SK-N-SH treated with all-trans-retinoic acid at 6 μM for 48 hours (cell line): ENCODE results near the gene CARD9.

ENCODE experiments used
- ATAC-seq: fragments of 200-7000 bp; cut with Tn5 transposase; 3 replicates; pipeline ENCODE4 v1.9.1; 2020; ENCODE audit warnings: mild to moderate bottlenecking, moderate library complexity
- ARNTL ChIP-seq: fragments of 450-650 bp; formaldehyde crosslinking; IDR thresholded peaks from 2 replicates; pipeline ENCODE4 v1.5.0; 2020; ENCODE audit warnings: low read depth, mild to moderate bottlenecking, moderate library complexity, borderline replicate concordance
- CSDC2 ChIP-seq: fragments of 250-450 bp; sonication (Bioruptor Pico); IDR thresholded peaks from 2 replicates; pipeline ENCODE4 v1.5.0; 2020; ENCODE audit warnings: mild to moderate bottlenecking, moderate library complexity
- ESRRG ChIP-seq: fragments of 250-450 bp; sonication (Bioruptor Pico); IDR thresholded peaks from 2 replicates; pipeline ENCODE4 v1.6.1; 2021; ENCODE audit warnings: mild to moderate bottlenecking
- GLIS3 ChIP-seq: fragments of 250-450 bp; sonication (Bioruptor Pico); IDR thresholded peaks from 2 replicates; pipeline ENCODE4 v1.5.0; 2020; ENCODE audit warnings: mild to moderate bottlenecking, moderate library complexity
- ISL1 ChIP-seq: fragments of 250-450 bp; sonication (Bioruptor Pico); IDR thresholded peaks from 2 replicates; pipeline ENCODE4 v2.1.2; 2022; ENCODE audit warnings: mild to moderate bottlenecking, moderate library complexity
- OSR1 ChIP-seq: fragments of 250-450 bp; sonication (Bioruptor Pico); IDR thresholded peaks from 2 replicates; pipeline ENCODE4 v1.8.0; 2022; ENCODE audit warnings: moderate library complexity, mild to moderate bottlenecking, inconsistent platforms
- PATZ1 ChIP-seq: fragments of 250-450 bp; sonication (Bioruptor Pico); IDR thresholded peaks from 2 replicates; pipeline ENCODE4 v1.8.0; 2020; ENCODE audit warnings: mild to moderate bottlenecking, moderate library complexity, borderline replicate concordance
- POU6F1 ChIP-seq: fragments of 250-450 bp; sonication (Bioruptor Pico); IDR thresholded peaks from 2 replicates; pipeline ENCODE4 v1.8.0; 2021; ENCODE audit warnings: low read depth, mild to moderate bottlenecking, moderate library complexity, borderline replicate concordance
- PPARA ChIP-seq: fragments of 250-450 bp; sonication (Bioruptor Pico); IDR thresholded peaks from 2 replicates; pipeline ENCODE4 v1.5.0; 2020; ENCODE audit warnings: mild to moderate bottlenecking, borderline replicate concordance
- RARB ChIP-seq: fragments of 250-450 bp; sonication (Bioruptor Pico); IDR thresholded peaks from 2 replicates; pipeline ENCODE4 v1.8.0; 2021; ENCODE audit warnings: mild to moderate bottlenecking, moderate library complexity
- SNAI2 ChIP-seq: fragments of 250-450 bp; sonication (Bioruptor Pico); IDR thresholded peaks from 2 replicates; pipeline ENCODE4 v1.5.0; 2020; ENCODE audit warnings: mild to moderate bottlenecking, moderate library complexity
- TCF4 ChIP-seq: fragments of 250-450 bp; sonication (Bioruptor Pico); IDR thresholded peaks from 2 replicates; pipeline ENCODE4 v1.8.0; 2021; ENCODE audit warnings: mild to moderate bottlenecking, moderate library complexity, borderline replicate concordance
- TOX ChIP-seq: fragments of 250-450 bp; sonication (Bioruptor Pico); IDR thresholded peaks from 2 replicates; pipeline ENCODE4 v1.8.0; 2021; ENCODE audit warnings: mild to moderate bottlenecking, moderate library complexity, borderline replicate concordance
- TSHZ2 ChIP-seq: fragments of 250-450 bp; sonication (Bioruptor Pico); IDR thresholded peaks from 2 replicates; pipeline ENCODE4 v1.5.0; 2020; ENCODE audit warnings: mild to moderate bottlenecking, moderate library complexity
- ZC3H10 ChIP-seq: fragments of 250-450 bp; sonication (Bioruptor Pico); IDR thresholded peaks from 2 replicates; pipeline ENCODE4 v1.5.1; 2021; ENCODE audit warnings: mild to moderate bottlenecking, moderate library complexity
- ZFP3 ChIP-seq: fragments of 250-450 bp; sonication (Bioruptor Pico); IDR thresholded peaks from 2 replicates; pipeline ENCODE4 v1.5.0; 2020; ENCODE audit warnings: mild to moderate bottlenecking, moderate library complexity
- ZFP30 ChIP-seq: fragments of 450-650 bp; formaldehyde crosslinking; IDR thresholded peaks from 2 replicates; pipeline ENCODE4 v1.5.0; 2022; ENCODE audit warnings: mild to moderate bottlenecking, moderate library complexity
- ZNF565 ChIP-seq: fragments of 450-650 bp; formaldehyde crosslinking; conservative IDR thresholded peaks from 2 replicates; pipeline ENCODE4 v1.5.0; 2020; ENCODE audit warnings: low read depth, mild to moderate bottlenecking, moderate library complexity
- ZNF8 ChIP-seq: fragments of 450-650 bp; formaldehyde crosslinking; IDR thresholded peaks from 2 replicates; pipeline ENCODE4 v1.5.0; 2020; ENCODE audit warnings: mild to moderate bottlenecking, moderate library complexity
- TF ChIP-seq, protein P1 (sequence below): fragments of 250-450 bp; sonication (Bioruptor Pico); IDR thresholded peaks from 2 replicates; pipeline ENCODE4 v1.5.1; 2020; ENCODE audit warnings: low read depth, mild to moderate bottlenecking, moderate library complexity

The CARD9 gene

DNA sequence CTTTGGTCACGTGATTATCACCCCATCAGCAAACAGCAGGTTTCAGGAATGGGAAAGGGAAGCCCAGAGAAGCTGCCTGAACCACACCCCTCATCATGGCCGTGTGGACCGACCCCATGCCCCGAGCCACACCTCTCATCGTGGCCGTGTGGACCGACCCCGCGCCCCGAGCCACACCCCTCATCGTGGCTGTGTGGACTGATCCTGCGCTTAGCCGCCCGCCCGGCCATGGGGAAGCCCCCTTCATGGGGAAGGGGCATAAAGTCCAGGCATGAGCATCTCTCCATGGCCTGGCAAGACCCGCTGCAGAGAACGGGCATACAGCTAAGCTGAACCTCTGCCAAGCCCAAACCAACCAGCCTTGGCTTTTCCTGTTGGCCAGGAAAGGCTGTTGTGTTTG lies 20.1 kb upstream of the CARD9 start:
- TF ChIP-seq GLIS3 = no peak
- no peak for TF ChIP-seq POU6F1
- no peak for TF ChIP-seq ARNTL (CRISPR knock-in tag)
- TF ChIP-seq TCF4 (CRISPR knock-in tag) = no peak
- no peak for TF ChIP-seq ZFP30 (CRISPR knock-in tag)
- no peak for TF ChIP-seq OSR1
- TF ChIP-seq, protein P1, sequence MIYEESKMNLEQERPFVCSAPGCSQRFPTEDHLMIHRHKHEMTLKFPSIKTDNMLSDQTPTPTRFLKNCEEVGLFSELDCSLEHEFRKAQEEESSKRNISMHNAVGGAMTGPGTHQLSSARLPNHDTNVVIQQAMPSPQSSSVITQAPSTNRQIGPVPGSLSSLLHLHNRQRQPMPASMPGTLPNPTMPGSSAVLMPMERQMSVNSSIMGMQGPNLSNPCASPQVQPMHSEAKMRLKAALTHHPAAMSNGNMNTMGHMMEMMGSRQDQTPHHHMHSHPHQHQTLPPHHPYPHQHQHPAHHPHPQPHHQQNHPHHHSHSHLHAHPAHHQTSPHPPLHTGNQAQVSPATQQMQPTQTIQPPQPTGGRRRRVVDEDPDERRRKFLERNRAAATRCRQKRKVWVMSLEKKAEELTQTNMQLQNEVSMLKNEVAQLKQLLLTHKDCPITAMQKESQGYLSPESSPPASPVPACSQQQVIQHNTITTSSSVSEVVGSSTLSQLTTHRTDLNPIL (CRISPR knock-in tag) = no peak
- TF ChIP-seq PATZ1 (CRISPR knock-in tag) = no peak
- no peak for TF ChIP-seq ISL1 (CRISPR knock-in tag)
- TF ChIP-seq RARB = no peak
- TF ChIP-seq ZNF8 (CRISPR knock-in tag) = no peak
- no peak; the same call in 2 of the 3 replicates for ATAC-seq

DNA sequence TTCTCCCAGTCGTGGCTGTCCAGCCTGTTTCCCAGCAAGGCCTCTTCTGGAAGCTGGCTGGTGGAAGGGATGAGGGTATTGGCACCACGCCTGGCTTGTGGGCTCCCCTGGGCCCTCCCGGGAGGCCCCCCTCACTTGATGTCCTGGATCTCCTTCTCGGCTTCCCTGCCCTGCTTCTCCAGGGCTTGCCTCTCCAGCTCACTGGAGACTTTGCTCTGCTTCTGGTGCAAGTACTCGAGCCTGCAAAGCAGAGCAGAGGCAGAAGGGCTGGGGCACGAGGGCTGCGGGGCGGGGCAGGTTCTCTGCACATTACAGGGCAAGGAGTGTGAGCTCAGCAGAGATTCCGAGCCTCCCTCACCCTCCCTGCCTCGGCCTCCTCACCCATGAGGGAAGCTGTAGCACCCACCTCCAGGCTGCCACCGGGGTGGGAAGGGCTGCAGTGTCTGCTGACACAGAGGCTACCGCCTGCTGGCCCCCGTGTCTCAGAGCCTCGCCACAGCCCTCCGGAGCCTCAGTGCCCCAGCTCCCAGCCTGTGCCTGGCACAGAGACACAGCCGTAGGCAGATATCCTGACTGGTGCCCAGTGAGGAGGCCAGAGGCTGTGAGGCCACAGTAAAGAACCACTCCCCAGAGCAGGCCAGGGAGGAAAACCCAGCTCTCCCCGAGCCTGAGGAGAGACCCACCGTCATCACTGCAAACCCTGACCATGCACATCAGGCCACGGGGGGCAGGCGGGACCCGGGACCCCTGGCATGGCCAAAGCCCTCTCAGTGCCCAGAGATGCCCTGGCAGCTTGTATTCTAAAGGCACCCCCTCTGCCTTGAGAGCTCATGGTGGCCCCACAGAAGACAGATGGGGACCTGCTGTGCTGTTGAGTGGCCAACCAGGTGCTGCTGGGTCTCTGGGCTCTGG lies 19.3 kb upstream of the CARD9 start:
- ATAC-seq = no peak; the same call in none of the 3 replicates
- no peak for TF ChIP-seq TOX (CRISPR knock-in tag)
- no peak for TF ChIP-seq SNAI2 (CRISPR knock-in tag)
- no peak for TF ChIP-seq TSHZ2
- no peak for TF ChIP-seq ESRRG (CRISPR knock-in tag)
- TF ChIP-seq ZNF565 = no peak
- TF ChIP-seq POU6F1 = no peak
- TF ChIP-seq ZC3H10 (CRISPR knock-in tag) = no peak
- TF ChIP-seq PPARA (CRISPR knock-in tag) = no peak
- no peak for TF ChIP-seq CSDC2 (CRISPR knock-in tag)
- TF ChIP-seq, protein P1 (CRISPR knock-in tag) = no peak
- TF ChIP-seq ZNF8 (CRISPR knock-in tag) = no peak
- TF ChIP-seq ZFP3 (CRISPR knock-in tag) = no peak
